Umbilical cord (tissue), 2 donors: ENCODE results near the gene EYA3. TPM values are rescaled to one million over a fixed set of nuclear protein-coding genes. Genes with fewer than 3 reads are reported as not detected.

Source experiments
- DNase-seq: peaks from one replicate; pipeline ENCODE4 v3.0.0-alpha.2; 2015; ENCODE audit warnings: low spot score
- total RNA-seq: library from RNA; depleted of rRNA; stranded (reverse); fragments of >200 nt; gene quantifications from one replicate; pipeline ENCODE4 v1.2.3, GENCODE V29; 2014; ENCODE audit warnings: low replicate concordance; ENCODE audit not compliant: insufficient read depth

The EYA3 gene
- total RNA-seq, 1 donor from 2014 or later = 7.2 TPM

GRCh38 chr1:27940870-27941560, 147.4 kb downstream of the EYA3 start:
- DNase-seq = no peak

- no peak for DNase-seq
Observed at GRCh38 chr1:27940297-27940696, 148.1 kb downstream of the EYA3 start.

GRCh38 chr1:27938488-27938887, 149.9 kb downstream of the EYA3 start:
- DNase-seq = no peak

- no peak for DNase-seq
Observed at GRCh38 chr1:27937524-27937836, 150.9 kb downstream of the EYA3 start.

- no peak for DNase-seq
Observed at GRCh38 chr1:27936370-27936769, 152.0 kb downstream of the EYA3 start.

- DNase-seq = no peak
Observed at GRCh38 chr1:27935721-27936120, 152.7 kb downstream of the EYA3 start.

GRCh38 chr1:27934818-27935549, 153.4 kb downstream of the EYA3 start, which contains the start of gene SMPDL3B:
TSS of gene SMPDL3B (plus strand) at chr1:27935000. CDS start at chr1:27935184, 184 bp downstream.
- no peak for DNase-seq

GRCh38 chr1:27931759-27932158, 156.7 kb downstream of the EYA3 start:
- DNase-seq = no peak

- DNase-seq = no peak
Observed at GRCh38 chr1:27931184-27931583, 157.2 kb downstream of the EYA3 start.

- DNase-seq = no peak
Observed at GRCh38 chr1:27928216-27928954, 160.0 kb downstream of the EYA3 start.

GRCh38 chr1:27922272-27922671, 166.1 kb downstream of the EYA3 start:
- no peak for DNase-seq

Other genes with a start within 250 kb of the EYA3 start
- 13.7 TPM for gene THEMIS2, start 216.1 kb downstream of the EYA3 start, total RNA-seq
- 40.0 TPM for gene RPA2, start 174.0 kb downstream of the EYA3 start, total RNA-seq
- gene SMPDL3B, start 153.6 kb downstream of the EYA3 start, total RNA-seq = 1.2 TPM
- gene XKR8, start 128.6 kb downstream of the EYA3 start, total RNA-seq = 3.9 TPM
- 3.4 TPM for gene PTAFR, start 88.1 kb upstream of the EYA3 start, total RNA-seq
- 37.6 TPM for gene DNAJC8, start 144.4 kb upstream of the EYA3 start, total RNA-seq
- 54.9 TPM for gene ATP5IF1, start 147.5 kb upstream of the EYA3 start, total RNA-seq
- 12.5 TPM for gene SESN2, start 170.9 kb upstream of the EYA3 start, total RNA-seq
- gene MED18, start 240.4 kb upstream of the EYA3 start, total RNA-seq = 8.9 TPM